Gastrocnemius medialis (tissue), 4 donors: ENCODE results near the gene ZBTB47. TPM values are rescaled to one million over a fixed set of nuclear protein-coding genes. Genes with fewer than 3 reads are reported as not detected.
A peak's percentile ranks its signal among the peaks of the same experiment; 100 is the strongest.

Source experiments
- ATAC-seq, 2 donors: fragments of 150-250 bp; one replicate each; pipeline ENCODE4 v1.9.1; 2016
- DNase-seq, 2 donors: peaks; one replicate each; pipeline ENCODE4 v3.0.0-alpha.2; 2019
- H3K27ac ChIP-seq, 4 donors: fragments of 200-600 bp; sonication (generic); 1 replicate in 1 of 4; 2 replicates in 3 of 4; pipeline ENCODE4 v1.5.1; 2016 to 2018; ENCODE audit warnings: mild to moderate bottlenecking in 2 of 4, moderate library complexity in 1 of 4
- H3K27me3 ChIP-seq, 3 donors: fragments of 200-600 bp; sonication (generic) in 2 of 3; 1 replicate in 1 of 3; 2 replicates in 2 of 3; pipeline versions ENCODE4 v1.5.1 to v1.6.0; 2016 to 2019; ENCODE audit warnings: mild to moderate bottlenecking in 1 of 3, moderate library complexity in 1 of 3
- H3K36me3 ChIP-seq, 2 donors: fragments of 200-600 bp; sonication (generic) in 1 of 2; one replicate each; pipeline ENCODE4 v1.5.1; 2017 to 2018
- H3K4me1 ChIP-seq, 2 donors: fragments of 200-600 bp; sonication (generic) in 1 of 2; one replicate each; pipeline ENCODE4 v1.5.1; 2016 to 2017; ENCODE audit warnings: mild to moderate bottlenecking in 2 of 2
- H3K4me3 ChIP-seq, 4 donors: fragments of 200-600 bp; sonication (generic) in 3 of 4; 1 replicate in 1 of 4; 2 replicates in 3 of 4; pipeline ENCODE4 v1.5.1; 2016 to 2019; ENCODE audit warnings: mild to moderate bottlenecking in 2 of 4
- H3K9me3 ChIP-seq, 3 donors: fragments of 200-600 bp; sonication (generic) in 2 of 3; 1 replicate in 1 of 3; 2 replicates in 2 of 3; pipeline ENCODE4 v1.5.1; 2016 to 2019
- CTCF ChIP-seq, 5 experiments: fragments of 450-650 bp in 3 of 5; fragments of 200-600 bp in 2 of 5; sonication (generic) in 2 of 5; IDR thresholded peaks in 4 of 5; conservative IDR thresholded peaks in 1 of 5; 1 replicate in 4 of 5; 2 replicates in 1 of 5; pipeline ENCODE4 v1.5.1; 2016 to 2019; ENCODE audit warnings: antibody characterized with exemption in 5 of 5, mild to moderate bottlenecking in 3 of 5, moderate library complexity in 3 of 5
- POLR2A ChIP-seq, 2 donors: fragments of 450-650 bp; IDR thresholded peaks; one replicate each; pipeline ENCODE4 v1.6.1; 2017; ENCODE audit warnings: antibody characterized with exemption in 2 of 2, mild to moderate bottlenecking in 2 of 2, moderate library complexity in 2 of 2
- in situ Hi-C, 4 donors: fragments of 200-750 bp; cut with MboI; loops; one replicate each; pipeline versions ENCODE4 v1.15.0 to v1.8.0; 2017; ENCODE audit warnings: low sequenced_read_pairs in 4 of 4
- intact Hi-C: fragments of 100-400 bp; cut with DNase I; formaldehyde crosslinking; loops from one replicate; pipeline ENCODE4 v1.15.1; 2023; ENCODE audit warnings: low total_unique reads
- total RNA-seq, 4 donors: library from RNA; depleted of rRNA; stranded (reverse); fragments of >200 nt; gene quantifications; one replicate each; pipeline versions ENCODE4 v1.1.0 to v1.2.3, GENCODE V29; 2016

The ZBTB47 gene
- total RNA-seq, 4 donors from 2014 or later: 141 to 256 (median 167) TPM

- Histone ChIP-seq H3K27me3 (no peaks in the 10 kb centered on the region), H3K4me1 (peaks cover 60 to 62% of the 10 kb centered on the region in 2 donors), H3K4me3 (no peak overlapping the region), H3K9me3 (no peaks in the 10 kb centered on the region), H3K27ac (peak overlapping the region; percentile 87 to 100 (median 98)), H3K36me3 (peaks cover 0 to 8% of the 10 kb centered on the region in 2 donors)
- ATAC-seq (no peak), DNase-seq (no peak)
- intact Hi-C loops: no loop called here
- TF ChIP-seq CTCF (IDR thresholded peaks at IDR 0.05 in 4 of 5, conservative IDR thresholded peaks at IDR 0.05 in 1 of 5): no peak
- in situ Hi-C loops: loop anchor here in 2 of 4 donors (10.0 kb wide), 1 partner anchor 88 kb away; no protein-coding TSS in a partner anchor
Measured at GRCh38 chr3:42656680-42657610, 3.4 kb downstream of the ZBTB47 start.

GRCh38 chr3:42657675-42658074 is 4.2 kb downstream of the ZBTB47 start:
- TF ChIP-seq POLR2A (IDR thresholded peaks at IDR 0.05): no peak
- TF ChIP-seq CTCF (IDR thresholded peaks at IDR 0.05 in 4 of 5, conservative IDR thresholded peaks at IDR 0.05 in 1 of 5): no peak
- intact Hi-C loops: no loop called here
- in situ Hi-C loops: loop anchor here in 2 of 4 donors (10.0 kb wide), 1 partner anchor 87 kb away; no protein-coding TSS in a partner anchor
- Histone ChIP-seq H3K9me3 (no peaks in the 10 kb centered on the region), H3K36me3 (peaks cover 0 to 8% of the 10 kb centered on the region in 2 donors), H3K4me1 (peaks cover 57 to 59% of the 10 kb centered on the region in 2 donors), H3K27me3 (no peaks in the 10 kb centered on the region), H3K27ac (peak overlapping the region; percentile 87 to 100 (median 98)), H3K4me3 (no peak overlapping the region)
- ATAC-seq (no peak), DNase-seq (no peak)

- no peak for ATAC-seq
- peaks cover 0 to 8% of the 10 kb centered on the region in 2 donors for H3K36me3 ChIP-seq
- peak overlapping the region; percentile 87 to 100 (median 98) for H3K27ac ChIP-seq
- no peak overlapping the region for H3K4me3 ChIP-seq
- DNase-seq: no peak
- H3K9me3 ChIP-seq: no peaks in the 10 kb centered on the region
- in situ Hi-C loops: loop anchor here in 2 of 4 donors (10.0 kb wide), 1 partner anchor 87 kb away; no protein-coding TSS in a partner anchor
- intact Hi-C loops: no loop called here
- peaks cover 52 to 53% of the 10 kb centered on the region in 2 donors for H3K4me1 ChIP-seq
- H3K27me3 ChIP-seq: no peaks in the 10 kb centered on the region
- TF ChIP-seq CTCF (IDR thresholded peaks at IDR 0.05 in 4 of 5, conservative IDR thresholded peaks at IDR 0.05 in 1 of 5) (no peak), POLR2A (IDR thresholded peaks at IDR 0.05) (no peak)
Measured at GRCh38 chr3:42658091-42658770, 4.7 kb downstream of the ZBTB47 start.

GRCh38 chr3:42658771-42659390 is 5.4 kb downstream of the ZBTB47 start:
- intact Hi-C loops (no loop called here), in situ Hi-C loops (loop anchor here in 2 of 4 donors (10.0 kb wide), 1 partner anchor 86 kb away; no protein-coding TSS in a partner anchor)
- Histone ChIP-seq H3K27ac (peak overlapping the region; percentile 87 to 100 (median 98)), H3K4me1 (peaks cover 46 to 49% of the 10 kb centered on the region in 2 donors), H3K27me3 (no peaks in the 10 kb centered on the region), H3K4me3 (no peak overlapping the region), H3K9me3 (no peaks in the 10 kb centered on the region), H3K36me3 (peaks cover 0 to 8% of the 10 kb centered on the region in 2 donors)
- TF ChIP-seq POLR2A (IDR thresholded peaks at IDR 0.05): no peak
- no peak for TF ChIP-seq CTCF (IDR thresholded peaks at IDR 0.05 in 4 of 5, conservative IDR thresholded peaks at IDR 0.05 in 1 of 5)
- ATAC-seq: no peak
- no peak for DNase-seq
